GM18502 (cell line): ENCODE data around the gene UBL5.
"Not testable (repeated sequence)": the region's sequence is repeated elsewhere in the genome, so short reads cannot be mapped to it uniquely, and the experiment has no call there.

Experiments
- ATAC-seq: cut with Tn5 transposase; IDR thresholded peaks from one replicate; pipeline ENCODE4 v1.9.1; 2021; ENCODE audit warnings: mild to moderate bottlenecking; ENCODE audit not compliant: unreplicated experiment, poor library complexity

The UBL5 gene

GRCh38 chr19:9808855-9809824 is 18.6 kb upstream of the UBL5 start:
- no peak for ATAC-seq

- ATAC-seq, result no peak
Measured at GRCh38 chr19:9811139-9811538, 16.6 kb upstream of the UBL5 start.

GRCh38 chr19:9818175-9818733 is 9.5 kb upstream of the UBL5 start:
- ATAC-seq, result no peak

- peak; percentile 83 for ATAC-seq
Measured at GRCh38 chr19:9818734-9819595, 8.8 kb upstream of the UBL5 start, which contains the start of gene FBXL12. Gene FBXL12, minus strand, starts transcription at chr19:9819079. Its CDS starts 266 bp downstream, at chr19:9818813.

- no peak for ATAC-seq
Measured at GRCh38 chr19:9819596-9819909, 8.2 kb upstream of the UBL5 start.

- ATAC-seq, result not testable (repeated sequence)
Measured at GRCh38 chr19:9820034-9820433, 7.7 kb upstream of the UBL5 start.

GRCh38 chr19:9823816-9824215 is 3.9 kb upstream of the UBL5 start:
- ATAC-seq, result no peak

GRCh38 chr19:9828551-9829063 is 889 bp downstream of the UBL5 start:
- ATAC-seq, result no peak

- ATAC-seq, result no peak
Measured at GRCh38 chr19:9834307-9834725, 6.6 kb downstream of the UBL5 start.

GRCh38 chr19:9834726-9835506 is 7.2 kb downstream of the UBL5 start, which contains the start of gene PIN1:
Gene PIN1, plus strand, starts transcription at chr19:9835318. Its CDS starts 27 bp downstream, at chr19:9835345.
- peak; percentile 96 for ATAC-seq

- peak; percentile 25 for ATAC-seq
Measured at GRCh38 chr19:9835507-9835949, 7.8 kb downstream of the UBL5 start.

- ATAC-seq, result no peak
Measured at GRCh38 chr19:9836021-9836420, 8.3 kb downstream of the UBL5 start.

- no peak for ATAC-seq
Measured at GRCh38 chr19:9838324-9838723, 10.6 kb downstream of the UBL5 start.

GRCh38 chr19:9839415-9839814 is 11.7 kb downstream of the UBL5 start:
- ATAC-seq, result no peak

GRCh38 chr19:9842834-9843625 is 15.3 kb downstream of the UBL5 start:
- no peak for ATAC-seq

- not testable (repeated sequence) for ATAC-seq
Measured at GRCh38 chr19:9843626-9844273, 16.0 kb downstream of the UBL5 start.

GRCh38 chr19:9847087-9847671 is 19.5 kb downstream of the UBL5 start:
- ATAC-seq, result no peak

- no peak for ATAC-seq
Measured at GRCh38 chr19:9848060-9848459, 20.3 kb downstream of the UBL5 start.
